GM21737 (cell line): Measurements from ENCODE around the gene MAP4K2.

Experiments used
- ATAC-seq: cut with Tn5 transposase; IDR thresholded peaks from one replicate; pipeline ENCODE4 v1.9.1; 2021; ENCODE audit warnings: mild to moderate bottlenecking, moderate library complexity; ENCODE audit not compliant: unreplicated experiment

Gene MAP4K2

DNA sequence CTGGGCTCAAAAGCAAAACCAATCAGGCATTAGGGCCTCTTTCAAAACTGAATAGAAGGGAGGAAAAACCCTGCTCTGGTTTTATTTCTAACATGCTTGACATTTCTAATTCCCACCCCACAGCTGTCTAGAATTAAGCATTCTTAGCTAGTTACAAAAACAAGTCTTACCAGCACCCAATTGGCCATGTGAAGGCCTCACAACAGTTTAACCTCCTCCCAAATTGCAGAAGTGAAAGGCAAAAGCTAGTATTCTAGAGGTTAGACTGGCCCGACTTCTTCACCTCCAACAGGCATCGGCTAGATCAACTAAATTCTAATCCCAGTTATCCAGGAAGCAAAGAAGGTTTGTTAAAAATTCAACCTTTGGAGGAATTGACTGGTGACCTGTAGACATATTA, 31.2 kb downstream of the MAP4K2 start:
- ATAC-seq, result no peak

DNA sequence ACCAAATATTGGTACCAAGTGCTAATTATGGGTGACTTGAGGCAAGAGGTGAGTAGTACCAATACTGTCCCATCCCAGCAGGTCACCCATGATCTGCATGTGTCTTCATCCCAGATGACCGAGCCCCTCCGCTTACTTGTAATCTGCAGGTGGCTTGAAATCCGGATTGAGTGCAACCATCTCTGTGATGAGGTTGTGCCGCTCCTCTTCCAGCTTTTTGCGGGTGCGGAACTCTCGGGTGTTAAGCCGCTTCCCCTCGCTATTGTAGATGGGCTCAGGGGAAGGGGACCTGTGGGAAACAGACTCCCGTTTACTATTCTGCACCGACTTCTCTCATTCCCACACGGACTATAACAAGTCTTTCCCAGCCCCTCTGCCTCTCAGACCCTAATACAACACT, 32.9 kb downstream of the MAP4K2 start:
- ATAC-seq, result no peak

DNA sequence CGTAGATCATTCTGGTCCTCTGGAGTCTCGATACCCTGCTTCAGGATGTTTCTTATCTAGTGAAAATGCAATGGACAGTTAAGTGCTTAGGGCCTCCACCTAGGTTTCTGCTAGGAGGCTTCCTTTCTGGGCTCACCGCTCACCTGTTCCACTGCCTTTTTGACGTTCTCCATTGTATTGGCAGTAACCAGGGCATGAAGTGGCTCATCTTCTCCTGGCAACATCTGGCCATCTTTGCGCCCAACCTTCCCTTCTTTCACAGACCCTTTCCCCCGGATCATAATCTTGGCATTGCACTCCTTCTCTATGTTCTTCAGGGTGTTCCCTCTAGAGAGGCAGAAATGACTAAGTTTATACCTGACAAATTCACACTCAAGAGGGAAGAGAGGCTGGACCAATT, 33.7 kb downstream of the MAP4K2 start:
- no peak for ATAC-seq

GRCh38 chr11:64768300-64768694, 34.7 kb downstream of the MAP4K2 start:
- ATAC-seq, result no peak

- no peak for ATAC-seq
Measured at GRCh38 chr11:64767344-64768299, 35.4 kb downstream of the MAP4K2 start.

- no peak for ATAC-seq
Measured at GRCh38 chr11:64766881-64767280, 36.1 kb downstream of the MAP4K2 start.

DNA sequence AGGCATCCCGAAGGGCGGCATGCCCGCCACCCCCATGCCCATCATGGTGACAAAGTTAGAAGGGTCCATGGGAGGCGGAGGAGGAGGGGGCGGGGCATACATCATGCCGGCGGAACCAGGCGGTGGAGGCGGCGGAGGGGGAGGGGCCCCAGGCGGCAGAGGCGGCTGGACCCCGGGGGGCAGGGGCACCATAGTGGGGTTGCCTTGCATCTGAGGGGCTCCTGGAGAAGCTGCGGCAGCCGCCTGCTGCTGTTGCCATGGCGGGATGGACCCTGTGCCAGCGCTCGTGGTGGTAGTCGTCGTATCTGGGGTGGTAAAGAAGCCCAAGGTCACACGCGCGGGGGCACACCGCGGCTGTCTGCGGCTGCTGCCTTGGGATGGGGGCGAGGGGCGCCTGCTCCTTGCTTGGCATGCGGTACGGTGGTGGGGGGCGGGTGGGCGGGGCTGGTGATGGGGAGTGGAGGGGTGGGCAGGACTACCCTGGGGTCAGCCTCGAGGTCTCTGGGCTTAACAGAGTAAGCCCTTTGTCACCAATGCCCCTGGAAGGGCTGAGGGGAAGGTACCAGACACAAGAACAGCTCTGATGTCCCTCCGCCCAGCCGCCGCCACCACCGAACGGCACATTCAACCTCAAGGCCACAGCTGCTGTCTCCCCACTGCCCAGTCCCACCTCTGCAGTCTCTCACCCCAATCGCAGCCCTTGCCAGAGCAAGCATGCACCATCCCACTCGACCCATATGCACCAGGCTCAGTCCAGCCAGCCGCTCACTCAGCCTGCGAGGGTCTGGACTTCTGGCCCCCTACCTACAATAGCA, 37.0 kb downstream of the MAP4K2 start:
- no peak for ATAC-seq

DNA sequence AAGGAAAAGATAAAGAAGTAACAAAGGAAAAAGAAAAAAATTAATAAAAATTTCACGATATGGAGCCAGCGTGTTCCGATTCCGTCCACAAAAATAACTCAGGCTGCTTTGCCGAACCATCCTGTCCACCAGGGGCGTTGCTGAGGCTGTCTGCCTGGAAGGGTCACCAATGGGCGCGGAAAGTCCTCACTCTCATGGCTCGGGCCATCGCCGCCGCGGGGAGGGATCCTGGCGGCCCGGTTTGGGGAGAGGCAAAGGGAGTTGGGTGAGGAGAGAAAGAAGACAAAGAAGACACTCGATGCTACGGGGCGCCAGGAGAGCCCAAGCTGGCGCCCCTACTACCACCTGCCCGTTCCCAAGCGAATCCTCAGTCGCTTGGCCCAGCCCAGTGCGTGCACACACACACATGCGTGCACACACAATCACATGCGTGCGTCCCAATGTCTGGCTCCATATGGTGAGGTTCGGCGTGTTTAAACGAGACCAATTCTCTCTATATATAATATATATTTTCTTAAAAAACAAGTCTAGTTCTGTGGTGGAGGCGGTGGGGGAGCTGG, 37.6 kb downstream of the MAP4K2 start:
- ATAC-seq, result no peak

GRCh38 chr11:64764753-64765152, 38.3 kb downstream of the MAP4K2 start:
- ATAC-seq, result no peak

DNA sequence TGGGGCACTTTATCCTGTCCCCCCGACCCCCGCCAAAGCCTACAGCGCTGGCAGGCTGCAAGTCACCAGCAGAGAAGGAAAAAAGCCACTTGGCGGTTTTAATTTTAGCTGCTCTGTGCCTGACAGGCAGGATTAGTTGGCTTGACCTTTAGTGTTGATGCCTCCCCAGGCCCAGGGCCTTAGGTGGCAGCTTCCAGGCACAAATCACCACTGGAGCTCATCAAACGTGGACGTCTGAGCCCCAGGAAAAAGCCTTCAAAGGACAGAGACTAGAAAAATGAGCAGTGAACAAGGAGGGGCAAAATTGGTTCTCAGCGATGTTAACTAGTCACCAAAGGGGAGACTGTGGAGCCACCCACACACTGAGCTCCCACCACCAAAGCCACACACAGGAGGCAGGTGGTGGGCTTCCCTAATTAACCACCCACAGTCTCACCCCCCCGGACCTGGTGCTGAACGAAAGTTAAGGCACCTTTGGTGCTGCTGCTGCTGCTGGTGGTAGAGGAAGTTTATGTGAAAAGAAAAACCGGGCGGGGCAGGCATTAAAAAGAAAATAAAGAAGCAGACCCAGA, 38.9 kb downstream of the MAP4K2 start:
- no peak for ATAC-seq

DNA sequence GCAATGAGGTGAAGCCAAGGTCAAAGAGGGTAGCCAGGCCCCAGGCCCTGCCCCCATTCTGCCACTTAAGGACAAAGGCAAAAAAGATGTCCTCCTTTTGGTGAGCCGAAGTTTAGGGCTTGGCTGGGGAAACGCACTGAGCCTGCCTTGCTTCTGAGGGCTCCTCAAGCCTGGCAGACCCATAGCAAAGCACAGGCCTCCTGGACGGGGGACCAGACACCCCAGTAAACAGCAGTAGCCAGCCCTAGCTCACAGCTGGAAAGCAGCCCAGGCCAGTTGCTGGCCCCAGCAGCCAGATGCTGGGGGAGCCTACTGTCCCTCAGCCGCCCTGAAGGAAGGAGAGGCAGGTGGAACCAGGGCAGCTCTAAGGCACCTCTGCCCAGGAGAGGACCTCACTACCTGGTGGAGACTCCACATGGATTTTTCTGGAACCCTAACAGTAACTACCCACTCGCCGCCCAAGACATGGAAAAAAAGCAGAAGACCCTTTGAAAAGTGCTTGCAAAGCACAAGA, 39.4 kb downstream of the MAP4K2 start:
- ATAC-seq, result no peak

GRCh38 chr11:64762674-64763525, 40.1 kb downstream of the MAP4K2 start:
- ATAC-seq, result no peak

- no peak for ATAC-seq
Measured at GRCh38 chr11:64762277-64762673, 40.7 kb downstream of the MAP4K2 start.

DNA sequence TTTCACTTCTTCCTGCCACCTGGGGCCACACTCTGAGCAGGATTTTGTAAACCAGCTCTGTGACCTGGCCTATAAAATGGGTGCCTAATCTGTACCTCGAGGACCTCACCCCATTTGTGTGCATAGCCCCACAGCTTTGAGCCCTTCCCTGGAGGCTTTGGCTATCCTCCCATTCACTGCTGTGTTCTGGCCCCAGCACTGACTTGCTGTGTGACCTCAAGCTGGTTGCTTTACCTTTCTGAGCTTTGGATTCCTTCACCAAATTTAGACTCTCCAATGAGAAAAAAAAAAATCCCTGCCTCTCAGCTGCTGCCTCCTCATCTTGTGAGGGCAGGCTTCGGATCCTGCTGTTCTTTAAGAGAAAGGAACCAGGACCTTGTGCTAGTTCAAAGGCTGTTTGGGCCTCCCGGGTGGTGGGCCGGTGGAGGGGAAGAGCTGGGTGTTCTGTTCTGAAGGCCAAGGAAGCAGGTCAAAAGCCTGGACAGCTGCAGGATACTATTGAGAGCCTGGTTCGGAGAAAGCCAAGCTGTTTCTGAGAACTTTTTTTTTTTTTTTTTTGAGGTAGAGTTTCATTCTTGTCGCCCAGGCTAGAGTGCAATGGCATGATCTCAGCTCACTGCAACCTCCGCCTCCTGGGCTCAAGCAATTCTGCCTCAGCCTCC, 42.1 kb downstream of the MAP4K2 start:
- ATAC-seq, result no peak

- no peak for ATAC-seq
Measured at GRCh38 chr11:64759722-64760719, 43.0 kb downstream of the MAP4K2 start, which contains the start of gene PYGM. TSS of gene PYGM (minus strand) at chr11:64759974. CDS start at chr11:64759898, 76 bp downstream.

GRCh38 chr11:64759131-64759721, 43.8 kb downstream of the MAP4K2 start:
- no peak for ATAC-seq

GRCh38 chr11:64758330-64759079, 44.5 kb downstream of the MAP4K2 start:
- no peak for ATAC-seq
